Measurements from ENCODE around the gene ZNF79. TPM values are rescaled to one million over a fixed set of nuclear protein-coding genes. Genes with fewer than 3 reads are reported as not detected.
A peak's percentile ranks its signal among the peaks of the same experiment; 100 is the strongest.

ZNF79 gene
- total and polyA plus RNA-seq, 9 of the 15 experiments (the other 6 are each of a cell fraction or from before 2014, with no cell fraction given): 0.62 to 7.0 (median 4.1) TPM

- no peak for TF ChIP-seq ZNF76 (CRISPR knock-in tag; IDR thresholded peaks at IDR 0.05; ENCODE audit: borderline replicate concordance)
- TF ChIP-seq SMAD4 (CRISPR knock-in tag; conservative IDR thresholded peaks at IDR 0.05): peak; percentile 60; the same call in 1 of the 2 replicates
- TF ChIP-seq USF2 (CRISPR knock-in tag; IDR thresholded peaks at IDR 0.05): no peak
- TF ChIP-seq, protein P1, sequence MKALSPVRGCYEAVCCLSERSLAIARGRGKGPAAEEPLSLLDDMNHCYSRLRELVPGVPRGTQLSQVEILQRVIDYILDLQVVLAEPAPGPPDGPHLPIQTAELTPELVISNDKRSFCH (CRISPR knock-in tag; IDR thresholded peaks at IDR 0.05): no peak
- TF ChIP-seq, protein P1 (tag; IDR thresholded peaks at IDR 0.05): no peak
- no peak for TF ChIP-seq CBX1 (IDR thresholded peaks at IDR 0.05; ENCODE audit: low read depth)
- no peak for TF ChIP-seq MTA3 (IDR thresholded peaks at IDR 0.05; ENCODE audit: borderline replicate concordance)
- TF ChIP-seq EP300 (IDR thresholded peaks at IDR 0.05; ENCODE audit: low read length): no peak
- TF ChIP-seq MGA (IDR thresholded peaks at IDR 0.05): peak; percentile 40; the same call in 1 of the 2 replicates
- TF ChIP-seq NELFE (IDR thresholded peaks at IDR 0.05; ENCODE audit: insufficient read depth, insufficient read length): no peak
- TF ChIP-seq, protein P2, sequence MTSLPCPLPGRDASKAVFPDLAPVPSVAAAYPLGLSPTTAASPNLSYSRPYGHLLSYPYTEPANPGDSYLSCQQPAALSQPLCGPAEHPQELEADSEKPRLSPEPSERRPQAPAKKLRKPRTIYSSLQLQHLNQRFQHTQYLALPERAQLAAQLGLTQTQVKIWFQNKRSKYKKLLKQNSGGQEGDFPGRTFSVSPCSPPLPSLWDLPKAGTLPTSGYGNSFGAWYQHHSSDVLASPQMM (CRISPR knock-in tag; IDR thresholded peaks at IDR 0.05): no peak
- TF ChIP-seq KDM1A (IDR thresholded peaks at IDR 0.05): peak; percentile 59 to 77; a peak in 3 of 4 replicates
- no peak for TF ChIP-seq ZNF431 (CRISPR knock-in tag; IDR thresholded peaks at IDR 0.05)
- no peak for TF ChIP-seq MAFF (IDR thresholded peaks at IDR 0.05; ENCODE audit: low read length)
- no peak for TF ChIP-seq TFAM (CRISPR knock-in tag; conservative IDR thresholded peaks at IDR 0.05)
Observed at GRCh38 chr9:127388037-127388855, 35.9 kb upstream of the ZNF79 start (continued).
